GM19023 (cell line): Measurements from ENCODE around the gene OR2S2.

Source experiments
- ATAC-seq: cut with Tn5 transposase; IDR thresholded peaks from one replicate; pipeline ENCODE4 v1.9.1; 2021; ENCODE audit warnings: mild to moderate bottlenecking, moderate library complexity; ENCODE audit not compliant: unreplicated experiment

OR2S2 gene

DNA sequence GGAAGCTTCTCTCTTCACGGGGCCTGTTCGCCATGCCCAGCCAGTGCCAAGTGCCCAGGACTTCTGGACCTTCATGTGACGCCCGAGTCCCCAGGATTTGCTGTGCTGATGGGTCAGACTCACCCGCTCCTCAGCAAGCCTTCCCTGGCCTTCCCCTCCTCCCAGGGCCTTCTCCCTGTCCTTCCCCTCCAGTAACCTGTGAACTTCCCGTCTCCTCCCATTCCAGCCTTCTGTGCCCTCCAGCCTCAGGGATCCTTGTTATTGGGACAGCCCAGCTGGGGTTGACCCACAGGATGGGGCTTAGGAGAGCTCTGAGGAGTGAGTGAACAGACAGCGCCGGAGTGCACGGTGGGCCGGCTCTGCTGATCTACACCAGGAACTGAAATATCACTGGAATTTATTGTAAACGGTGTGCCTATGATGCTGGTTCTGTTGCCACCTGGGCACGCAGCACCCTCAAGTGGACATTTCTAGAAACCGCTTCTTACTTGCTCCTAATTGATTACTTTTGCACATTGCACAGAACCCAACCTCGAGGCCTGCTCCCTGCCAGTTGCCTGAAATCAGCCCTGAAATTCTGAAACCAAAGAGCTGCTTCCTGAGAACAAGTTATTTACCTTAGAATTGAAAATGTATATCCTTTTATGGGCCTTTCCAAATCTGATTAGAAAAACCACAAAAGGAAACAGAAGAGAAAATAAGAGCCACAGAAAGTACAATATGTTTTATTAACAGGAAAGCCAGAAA lies 47.2 kb downstream of the OR2S2 start:
- ATAC-seq: no peak

- no peak for ATAC-seq
These were observed 48.0 kb downstream of the OR2S2 start for GRCh38 chr9:35909687-35910612.

GRCh38 chr9:35909274-35909673 lies 48.7 kb downstream of the OR2S2 start, which contains the start of gene SPAAR:
Gene SPAAR (plus strand): TSS chr9:35909490. CDS start chr9:35910464, 974 bp downstream.
- no peak for ATAC-seq

DNA sequence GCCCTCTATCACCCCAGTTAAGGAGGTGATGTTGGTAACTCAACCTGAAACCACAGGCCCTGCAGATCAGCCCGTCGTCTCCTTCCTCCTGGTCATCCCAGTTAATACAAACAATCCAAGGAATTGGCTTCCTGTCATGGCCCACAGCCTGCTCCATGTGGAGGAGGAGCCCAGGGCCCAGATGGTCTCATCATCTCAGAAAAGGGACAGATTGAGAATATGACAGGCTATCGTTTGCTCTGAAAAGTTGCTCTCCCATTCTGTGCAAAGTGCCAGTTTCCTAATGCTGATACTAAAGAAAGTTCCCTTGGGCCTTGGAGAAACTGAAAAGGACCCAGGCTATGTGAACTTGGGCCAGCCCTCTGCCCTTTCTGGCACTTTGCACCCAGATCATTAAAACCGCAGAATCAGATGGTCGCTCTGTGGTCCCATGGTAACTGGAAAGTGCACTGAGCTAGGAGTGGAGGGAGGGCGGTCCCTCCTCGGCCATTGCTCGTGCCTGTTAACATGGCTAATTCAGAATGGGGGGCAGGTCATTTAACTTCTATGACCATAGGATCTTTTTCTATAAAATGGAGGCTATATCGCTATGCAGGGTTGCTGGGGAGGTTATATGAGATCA lies 49.3 kb downstream of the OR2S2 start:
- no peak for ATAC-seq

GRCh38 chr9:35907711-35908503 lies 50.0 kb downstream of the OR2S2 start:
- ATAC-seq: no peak
